NCI-H1436 (cell line): ENCODE data around the gene PRUNE2.
"Not testable (repeated sequence)": the region's sequence is repeated elsewhere in the genome, so short reads cannot be mapped to it uniquely, and the experiment has no call there.

Experiments
- DNase-seq: peaks from one replicate; lab custom pipeline; 2025; lab: John Stamatoyannopoulos, UW

Gene PRUNE2

GRCh38 chr9:76905791-76906646 is at the start of gene PRUNE2:
TSS of gene PRUNE2 (minus strand) at chr9:76906114. CDS start at chr9:76905963, 151 bp downstream.
- DNase-seq = peak; percentile 77

GRCh38 chr9:76955406-76955805 is 49.5 kb upstream of the PRUNE2 start:
- DNase-seq = not testable (repeated sequence)

- DNase-seq = no peak
Observed at GRCh38 chr9:76949865-76950264, 44.0 kb upstream of the PRUNE2 start.

- DNase-seq = no peak
Observed at GRCh38 chr9:76944011-76944410, 38.1 kb upstream of the PRUNE2 start.

GRCh38 chr9:76943054-76943453 is 37.1 kb upstream of the PRUNE2 start:
- DNase-seq = no peak

- DNase-seq = no peak
Observed at GRCh38 chr9:76932757-76933156, 26.8 kb upstream of the PRUNE2 start.

GRCh38 chr9:76932265-76932664 is 26.4 kb upstream of the PRUNE2 start:
- no peak for DNase-seq

- no peak for DNase-seq
Observed at GRCh38 chr9:76927540-76928240, 21.8 kb upstream of the PRUNE2 start.

- DNase-seq = no peak
Observed at GRCh38 chr9:76926846-76927245, 20.9 kb upstream of the PRUNE2 start.

- DNase-seq = no peak
Observed at GRCh38 chr9:76926324-76926741, 20.4 kb upstream of the PRUNE2 start.

GRCh38 chr9:76921165-76921564 is 15.3 kb upstream of the PRUNE2 start:
- DNase-seq = no peak

GRCh38 chr9:76917299-76917698 is 11.4 kb upstream of the PRUNE2 start:
- no peak for DNase-seq

- no peak for DNase-seq
Observed at GRCh38 chr9:76916231-76916630, 10.3 kb upstream of the PRUNE2 start.

- no peak for DNase-seq
Observed at GRCh38 chr9:76913467-76913866, 7.6 kb upstream of the PRUNE2 start.

- DNase-seq = no peak
Observed at GRCh38 chr9:76912636-76913275, 6.8 kb upstream of the PRUNE2 start.

- DNase-seq = no peak
Observed at GRCh38 chr9:76911971-76912370, 6.1 kb upstream of the PRUNE2 start.

GRCh38 chr9:76910861-76911260 is 4.9 kb upstream of the PRUNE2 start:
- no peak for DNase-seq

- DNase-seq = no peak
Observed at GRCh38 chr9:76906647-76906975, 697 bp upstream of the PRUNE2 start.

- no peak for DNase-seq
Observed at GRCh38 chr9:76904661-76905457, 1.1 kb downstream of the PRUNE2 start.

- DNase-seq = no peak
Observed at GRCh38 chr9:76902395-76902794, 3.5 kb downstream of the PRUNE2 start.

GRCh38 chr9:76901801-76902200 is 4.1 kb downstream of the PRUNE2 start:
- DNase-seq = no peak

GRCh38 chr9:76900884-76901440 is 5.0 kb downstream of the PRUNE2 start:
- no peak for DNase-seq
